IPS-18a (cell line): ENCODE data around the gene ZNF564.
A peak's percentile ranks its signal among the peaks of the same experiment; 100 is the strongest.

Experiments used
- H3K27ac ChIP-seq: one replicate; pipeline ENCODE4 v1.5.1; 2013; ENCODE audit warnings: low read length
- H3K27me3 ChIP-seq: one replicate; pipeline ENCODE4 v1.6.1; 2013; ENCODE audit warnings: mild to moderate bottlenecking, low read length; ENCODE audit not compliant: control insufficient read depth, insufficient read depth
- H3K36me3 ChIP-seq: one replicate; pipeline ENCODE4 v1.6.1; 2013; ENCODE audit warnings: low read depth, low read length; ENCODE audit not compliant: control insufficient read depth
- H3K4me1 ChIP-seq: one replicate; pipeline ENCODE4 v1.6.1; 2013; ENCODE audit warnings: low read depth, low read length; ENCODE audit not compliant: control insufficient read depth
- H3K4me3 ChIP-seq: one replicate; pipeline ENCODE4 v1.5.1; 2013; ENCODE audit warnings: low read length
- H3K9ac ChIP-seq: one replicate; pipeline ENCODE4 v1.6.1; 2013; ENCODE audit warnings: mild to moderate bottlenecking, low read length, moderate library complexity
- H3K9me3 ChIP-seq: one replicate; pipeline ENCODE4 v1.6.1; 2013; ENCODE audit warnings: low read depth, low read length; ENCODE audit not compliant: control insufficient read depth

ZNF564 gene

GRCh38 chr19:12555456-12555930 is 4.2 kb upstream of the ZNF564 start:
- no peaks in the 10 kb centered on the region for H3K27me3 ChIP-seq

GRCh38 chr19:12546903-12547302 is 4.4 kb downstream of the ZNF564 start:
- Histone ChIP-seq H3K36me3 (no peaks in the 10 kb centered on the region), H3K27me3 (no peaks in the 10 kb centered on the region), H3K27ac (no peak overlapping the region), H3K9ac (no peak overlapping the region), H3K9me3 (no peaks in the 10 kb centered on the region), H3K4me1 (no peaks in the 10 kb centered on the region), H3K4me3 (no peak overlapping the region)

More at GRCh38 chr19:12555456-12555930, 4.2 kb upstream of the ZNF564 start:
- Histone ChIP-seq H3K36me3 (no peaks in the 10 kb centered on the region), H3K9me3 (no peaks in the 10 kb centered on the region), H3K4me3 (no peak overlapping the region), H3K4me1 (no peaks in the 10 kb centered on the region), H3K9ac (no peak overlapping the region), H3K27ac (no peak overlapping the region)

DNA sequence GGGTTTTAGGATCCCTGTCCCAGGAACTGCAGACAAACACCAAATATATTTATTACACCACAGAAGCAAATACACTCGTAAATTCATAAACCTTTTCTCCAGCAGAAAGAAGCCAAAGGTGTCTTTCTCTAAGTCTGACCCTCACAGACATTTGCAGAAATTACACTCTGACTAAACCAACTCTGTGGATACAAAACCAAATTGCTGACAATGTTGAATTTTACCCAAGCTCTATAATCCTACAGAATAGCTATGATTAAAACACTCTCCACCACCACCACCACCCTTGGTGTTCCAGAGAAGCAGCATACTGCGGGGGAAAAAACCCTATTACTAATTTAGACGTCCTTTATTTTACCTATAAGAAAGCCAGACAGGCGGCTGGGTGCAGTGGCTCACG is 5.2 kb downstream of the ZNF564 start:
- no peaks in the 10 kb centered on the region for H3K36me3 ChIP-seq

GRCh38 chr19:12545267-12545666 is 6.0 kb downstream of the ZNF564 start:
- H3K4me3 ChIP-seq, result no peak overlapping the region
- no peak overlapping the region for H3K9ac ChIP-seq
- H3K27me3 ChIP-seq, result no peaks in the 10 kb centered on the region
- no peaks in the 10 kb centered on the region for H3K9me3 ChIP-seq
- no peaks in the 10 kb centered on the region for H3K4me1 ChIP-seq
- H3K36me3 ChIP-seq, result no peaks in the 10 kb centered on the region
- H3K27ac ChIP-seq, result no peak overlapping the region

More for the DNA sequence above, 5.2 kb downstream of the ZNF564 start:
- Histone ChIP-seq H3K4me1 (no peaks in the 10 kb centered on the region), H3K4me3 (no peak overlapping the region), H3K27ac (no peak overlapping the region), H3K27me3 (no peaks in the 10 kb centered on the region), H3K9me3 (no peaks in the 10 kb centered on the region), H3K9ac (no peak overlapping the region)

GRCh38 chr19:12544401-12544876 is 6.8 kb downstream of the ZNF564 start:
- no peaks in the 10 kb centered on the region for H3K36me3 ChIP-seq
- H3K27me3 ChIP-seq, result no peaks in the 10 kb centered on the region
- H3K4me1 ChIP-seq, result no peaks in the 10 kb centered on the region
- H3K9me3 ChIP-seq, result no peaks in the 10 kb centered on the region
- no peak overlapping the region for H3K27ac ChIP-seq
- H3K9ac ChIP-seq, result no peak overlapping the region
- no peak overlapping the region for H3K4me3 ChIP-seq

- Histone ChIP-seq H3K27ac (no peak overlapping the region), H3K27me3 (no peaks in the 10 kb centered on the region), H3K4me1 (no peaks in the 10 kb centered on the region), H3K9me3 (no peaks in the 10 kb centered on the region), H3K4me3 (no peak overlapping the region), H3K9ac (no peak overlapping the region), H3K36me3 (no peaks in the 10 kb centered on the region)
Observed at GRCh38 chr19:12543855-12544254, 7.4 kb downstream of the ZNF564 start.

- H3K27me3 ChIP-seq, result no peaks in the 10 kb centered on the region
- peak overlapping the region; percentile 30 for H3K4me3 ChIP-seq
- H3K27ac ChIP-seq, result no peak overlapping the region
- H3K36me3 ChIP-seq, result peaks cover 42% of the 10 kb centered on the region
- H3K9ac ChIP-seq, result no peak overlapping the region
- peaks cover 87% of the 10 kb centered on the region for H3K9me3 ChIP-seq
- no peaks in the 10 kb centered on the region for H3K4me1 ChIP-seq
Observed at GRCh38 chr19:12527034-12527836, 24.0 kb downstream of the ZNF564 start.

GRCh38 chr19:12526542-12526941 is 24.7 kb downstream of the ZNF564 start:
- Histone ChIP-seq H3K9me3 (peaks cover 88% of the 10 kb centered on the region), H3K4me3 (peak overlapping the region; percentile 30)

GRCh38 chr19:12521996-12522395 is 29.3 kb downstream of the ZNF564 start:
- Histone ChIP-seq H3K4me3 (no peak overlapping the region), H3K9ac (no peak overlapping the region), H3K4me1 (no peaks in the 10 kb centered on the region), H3K9me3 (peaks cover 58% of the 10 kb centered on the region), H3K36me3 (peaks cover 25% of the 10 kb centered on the region), H3K27ac (no peak overlapping the region), H3K27me3 (no peaks in the 10 kb centered on the region)

More at GRCh38 chr19:12526542-12526941, 24.7 kb downstream of the ZNF564 start:
- H3K27ac ChIP-seq, result no peak overlapping the region
- H3K27me3 ChIP-seq, result no peaks in the 10 kb centered on the region
- H3K36me3 ChIP-seq, result peaks cover 42% of the 10 kb centered on the region
- H3K4me1 ChIP-seq, result no peaks in the 10 kb centered on the region
- no peak overlapping the region for H3K9ac ChIP-seq

GRCh38 chr19:12513531-12514061 is 37.7 kb downstream of the ZNF564 start:
- H3K4me1 ChIP-seq, result no peaks in the 10 kb centered on the region
- H3K27ac ChIP-seq, result no peak overlapping the region
- H3K27me3 ChIP-seq, result no peaks in the 10 kb centered on the region
- H3K36me3 ChIP-seq, result no peaks in the 10 kb centered on the region
- no peak overlapping the region for H3K4me3 ChIP-seq
- no peaks in the 10 kb centered on the region for H3K9me3 ChIP-seq
- H3K9ac ChIP-seq, result no peak overlapping the region

DNA sequence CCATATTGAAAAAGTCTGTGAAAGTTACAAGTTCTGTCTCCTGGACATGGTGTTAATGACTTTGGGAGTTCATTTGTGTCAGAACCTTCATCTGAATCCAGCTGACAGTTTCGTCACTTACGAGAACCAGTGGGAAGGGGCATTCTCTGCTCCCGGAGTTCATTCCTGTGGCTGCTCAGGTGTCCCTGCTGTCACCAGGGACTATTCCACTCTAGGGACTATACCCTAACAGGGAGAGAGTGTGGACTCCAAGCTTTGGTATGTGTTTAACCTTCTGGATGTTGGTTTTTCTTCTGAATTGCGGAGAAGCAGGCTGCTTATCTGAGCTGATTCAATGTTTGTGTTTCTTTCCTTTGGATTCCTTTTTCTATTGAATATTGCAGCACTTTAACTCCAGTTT is 54.2 kb downstream of the ZNF564 start:
- H3K27ac ChIP-seq, result no peak overlapping the region
- H3K36me3 ChIP-seq, result no peaks in the 10 kb centered on the region
- H3K9me3 ChIP-seq, result no peaks in the 10 kb centered on the region
- no peak overlapping the region for H3K4me3 ChIP-seq
- H3K27me3 ChIP-seq, result no peaks in the 10 kb centered on the region
- H3K9ac ChIP-seq, result no peak overlapping the region
- H3K4me1 ChIP-seq, result no peaks in the 10 kb centered on the region

- H3K9ac ChIP-seq, result no peak overlapping the region
- H3K9me3 ChIP-seq, result no peaks in the 10 kb centered on the region
- H3K36me3 ChIP-seq, result no peaks in the 10 kb centered on the region
- H3K27ac ChIP-seq, result no peak overlapping the region
- no peak overlapping the region for H3K4me3 ChIP-seq
- H3K27me3 ChIP-seq, result no peaks in the 10 kb centered on the region
- H3K4me1 ChIP-seq, result no peaks in the 10 kb centered on the region
Observed at GRCh38 chr19:12496480-12496879, 54.8 kb downstream of the ZNF564 start.
